GM18909 (cell line): ENCODE measurements around the gene CT55.
A peak's percentile ranks its signal among the peaks of the same experiment; 100 is the strongest.
"Not testable (repeated sequence)": the region's sequence is repeated elsewhere in the genome, so short reads cannot be mapped to it uniquely, and the experiment has no call there.

Source experiments
- ATAC-seq: cut with Tn5 transposase; IDR thresholded peaks from one replicate; pipeline ENCODE4 v1.9.1; 2021; ENCODE audit warnings: mild to moderate bottlenecking; ENCODE audit not compliant: unreplicated experiment, poor library complexity

The CT55 gene

GRCh38 chrX:135170877-135171519 is at the start of gene CT55:
CT55 (minus strand) TSS chrX:135171398; CDS start chrX:135171171, 227 bp downstream.
- ATAC-seq: no peak

- ATAC-seq: peak; percentile 85
Observed at GRCh38 chrX:135213200-135213844, 42.1 kb upstream of the CT55 start.

- not testable (repeated sequence) for ATAC-seq
Observed at GRCh38 chrX:135206427-135206826, 35.2 kb upstream of the CT55 start.

GRCh38 chrX:135200297-135200696 is 29.1 kb upstream of the CT55 start:
- ATAC-seq: no peak

- no peak for ATAC-seq
Observed at GRCh38 chrX:135194684-135195083, 23.5 kb upstream of the CT55 start.

- no peak for ATAC-seq
Observed at GRCh38 chrX:135193740-135194139, 22.5 kb upstream of the CT55 start.

GRCh38 chrX:135191838-135192237 is 20.6 kb upstream of the CT55 start:
- ATAC-seq: no peak

GRCh38 chrX:135185795-135186443 is 14.7 kb upstream of the CT55 start:
- peak; percentile 88 for ATAC-seq

GRCh38 chrX:135178636-135179035 is 7.4 kb upstream of the CT55 start:
- ATAC-seq: no peak

GRCh38 chrX:135170468-135170867 is 730 bp downstream of the CT55 start:
- ATAC-seq: no peak

GRCh38 chrX:135169534-135169933 is 1.7 kb downstream of the CT55 start:
- ATAC-seq: not testable (repeated sequence)

GRCh38 chrX:135168486-135168885 is 2.7 kb downstream of the CT55 start:
- ATAC-seq: no peak

GRCh38 chrX:135154688-135155087 is 16.5 kb downstream of the CT55 start:
- ATAC-seq: not testable (repeated sequence)

GRCh38 chrX:135126145-135126544 is 45.1 kb downstream of the CT55 start:
- not testable (repeated sequence) for ATAC-seq

GRCh38 chrX:135120056-135120576 is 51.1 kb downstream of the CT55 start, which contains the start of gene ETDB:
ETDB (minus strand) TSS chrX:135120526; CDS start chrX:135119261, 1,265 bp downstream.
- not testable (repeated sequence) for ATAC-seq

- ATAC-seq: not testable (repeated sequence)
Observed at GRCh38 chrX:135116064-135116463, 55.1 kb downstream of the CT55 start.

- ATAC-seq: peak; percentile 91
Observed at GRCh38 chrX:135114392-135114791, 56.8 kb downstream of the CT55 start.

- no peak for ATAC-seq
Observed at GRCh38 chrX:135112743-135113142, 58.5 kb downstream of the CT55 start.

- peak; percentile 64 for ATAC-seq
Observed at GRCh38 chrX:135112096-135112729, 59.0 kb downstream of the CT55 start.

GRCh38 chrX:135109554-135109953 is 61.6 kb downstream of the CT55 start:
- no peak for ATAC-seq
